GM12892 (cell line): Measurements from ENCODE around the gene LIME1.

ENCODE experiments used
- POLR2A ChIP-seq: IDR thresholded peaks from 2 replicates; pipeline ENCODE4 v1.6.1; 2011; ENCODE audit warnings: low read depth, low read length, control low read depth
- POLR2AphosphoS5 ChIP-seq: IDR thresholded peaks from 2 replicates; pipeline ENCODE4 v1.6.1; 2011; ENCODE audit warnings: low read depth, low read length, control low read depth
- TAF1 ChIP-seq: IDR thresholded peaks from 2 replicates; pipeline ENCODE4 v1.6.1; 2011; ENCODE audit warnings: low read depth, mild to moderate bottlenecking, control low read depth, low read length, borderline replicate concordance

DNA sequence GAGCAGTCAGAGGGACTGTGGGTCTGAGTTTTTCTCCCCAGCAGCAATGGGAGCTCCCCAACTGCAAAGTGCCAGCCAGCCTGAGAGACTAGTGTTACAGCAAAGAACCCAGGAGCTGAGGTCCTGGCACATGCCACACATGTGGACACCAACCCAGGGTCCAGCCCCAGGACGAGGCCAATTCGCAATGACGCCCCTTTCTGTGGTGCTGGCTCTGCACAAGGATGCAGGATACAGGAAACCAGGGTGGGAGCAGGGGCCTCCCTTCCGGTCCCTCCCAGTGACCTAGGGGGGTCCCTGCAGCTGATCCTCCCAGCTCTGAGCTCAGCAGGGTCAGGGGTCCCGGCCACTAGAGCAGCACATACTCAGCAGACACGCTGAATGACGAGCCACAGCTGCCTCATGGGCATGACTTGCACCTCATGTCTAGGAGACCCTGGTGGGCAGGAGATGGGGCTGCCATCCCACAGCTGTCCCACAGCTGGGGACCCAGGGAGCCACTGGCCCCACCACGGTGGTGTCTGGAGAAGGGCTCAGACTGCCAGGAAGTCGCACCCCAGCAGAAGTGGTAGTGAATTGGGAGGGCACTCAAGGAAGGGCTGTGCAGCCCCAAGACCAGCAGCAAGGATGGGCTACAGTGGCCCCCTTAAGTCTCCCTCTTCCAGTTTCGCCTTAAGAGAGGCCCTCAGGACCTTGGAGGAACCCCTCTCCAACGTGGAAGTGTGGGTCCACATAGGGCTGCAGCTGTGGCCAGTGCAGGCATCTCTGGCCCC is 32.3 kb upstream of the LIME1 start:
- TF ChIP-seq POLR2A (no peak), POLR2AphosphoS5 (no peak), TAF1 (no peak)
